A673 (cell line): Measurements from ENCODE around the gene SPIRE2. TPM values are rescaled to one million over a fixed set of nuclear protein-coding genes. Genes with fewer than 3 reads are reported as not detected.

Source experiments
- BruUV-seq: library from RNA; stranded (reverse); fragments of 400-500 nt; replicated peaks from 2 replicates; lab custom pipeline; 2021; lab: Mats Ljungman, UMichigan
- CTCF ChIA-PET: fragments of 300-600 bp; sonication (Branson Sonifier 250); formaldehyde crosslinking; loops from one replicate; lab custom pipeline; 2022; ENCODE audit warnings: antibody characterized with exemption; lab: Charles Lee
- POLR2A ChIA-PET: fragments of 300-600 bp; sonication (Branson Sonifier 250); formaldehyde crosslinking; loops from one replicate; lab custom pipeline; 2022; ENCODE audit warnings: antibody characterized with exemption; ENCODE audit not compliant: low non-redundant PET; lab: Charles Lee
- DNase-seq: peaks from one replicate; pipeline ENCODE4 v3.0.0-alpha.2; 2015; ENCODE audit warnings: low spot score
- H3K27ac ChIP-seq: fragments of 200-600 bp; sonication (generic); 2 replicates; pipeline ENCODE4 v1.5.1; 2016; ENCODE audit warnings: mixed run types, low read depth, mild to moderate bottlenecking, mixed read lengths, antibody characterized with exemption, low read length; ENCODE audit not compliant: poor library complexity, severe bottlenecking
- H3K27me3 ChIP-seq: fragments of 200-600 bp; sonication (generic); replicated peaks from 2 replicates; pipeline ENCODE4 v1.6.1; 2017; ENCODE audit warnings: mixed run types, low read depth, mild to moderate bottlenecking, mixed read lengths, antibody characterized with exemption, low read length; ENCODE audit not compliant: insufficient read depth, poor library complexity
- H3K36me3 ChIP-seq: fragments of 200-600 bp; sonication (generic); 2 replicates; pipeline ENCODE4 v1.6.1; 2016; ENCODE audit warnings: mixed run types, mild to moderate bottlenecking, mixed read lengths, antibody characterized with exemption, low read length; ENCODE audit not compliant: insufficient read depth, poor library complexity, severe bottlenecking
- H3K4me1 ChIP-seq: fragments of 200-600 bp; sonication (generic); 2 replicates; pipeline ENCODE4 v1.6.1; 2017; ENCODE audit warnings: mixed run types, mild to moderate bottlenecking, mixed read lengths, antibody characterized with exemption, low read length; ENCODE audit not compliant: insufficient read depth, poor library complexity, severe bottlenecking
- H3K4me3 ChIP-seq: fragments of 200-600 bp; sonication (generic); 2 replicates; pipeline ENCODE4 v1.5.1; 2016; ENCODE audit warnings: low read depth, mixed run types, mild to moderate bottlenecking, mixed read lengths, low read length; ENCODE audit not compliant: poor library complexity, severe bottlenecking
- H3K9me3 ChIP-seq: fragments of 200-600 bp; sonication (generic); 2 replicates; pipeline ENCODE4 v1.6.1; 2016; ENCODE audit warnings: mixed run types, low read depth, mild to moderate bottlenecking, mixed read lengths, antibody characterized with exemption, low read length; ENCODE audit not compliant: poor library complexity, severe bottlenecking
- CTCF ChIP-seq: fragments of 300-800, 200-600 bp; sonication (generic); conservative IDR thresholded peaks from 2 replicates; pipeline ENCODE4 v1.5.1; 2017; ENCODE audit warnings: low read depth, mild to moderate bottlenecking, antibody characterized with exemption, low read length, moderate library complexity, mixed read lengths
- EZH2 ChIP-seq: fragments of 200-600 bp; sonication (generic); IDR thresholded peaks from 2 replicates; pipeline ENCODE4 v1.6.1; 2017; ENCODE audit warnings: borderline replicate concordance, low read depth, mild to moderate bottlenecking, mixed read lengths, antibody characterized with exemption, low read length; ENCODE audit not compliant: poor library complexity, severe bottlenecking
- intact Hi-C: fragments of 100-400 bp; cut with micrococcal nuclease; formaldehyde crosslinking; loops from one replicate; pipeline ENCODE4 v1.10.0; 2022; ENCODE audit not compliant: unreplicated experiment
- total RNA-seq: library from RNA; stranded (reverse); gene quantifications from 2 replicates; pipeline ENCODE4 v1.2.3, GENCODE V29; 2021

SPIRE2 gene
- total RNA-seq, 1 experiment from 2014 or later = 18.9 TPM

- DNase-seq = no peak
- ChIA-PET CTCF (no interaction called here), POLR2A (no interaction called here)
- no peak for TF ChIP-seq CTCF
- TF ChIP-seq EZH2 = no peak
- no TSS peak for BruUV-seq
- Histone ChIP-seq H3K27me3 (no peaks in the 10 kb centered on the region), H3K27ac (no peak overlapping the region), H3K4me1 (no peaks in the 10 kb centered on the region), H3K9me3 (no peaks in the 10 kb centered on the region), H3K36me3 (peaks cover 70% of the 10 kb centered on the region), H3K4me3 (no peak overlapping the region)
- intact Hi-C loops = no loop called here
Measured at GRCh38 chr16:89899879-89900481, 71.7 kb downstream of the SPIRE2 start.

- no peaks in the 10 kb centered on the region for H3K9me3 ChIP-seq
- intact Hi-C loops = no loop called here
- no peak overlapping the region for H3K4me3 ChIP-seq
- no peaks in the 10 kb centered on the region for H3K27me3 ChIP-seq
- H3K36me3 ChIP-seq = peaks cover 64% of the 10 kb centered on the region
- POLR2A ChIA-PET = no interaction called here
- H3K4me1 ChIP-seq = no peaks in the 10 kb centered on the region
- BruUV-seq = no TSS peak
- no peak overlapping the region for H3K27ac ChIP-seq
- DNase-seq = no peak
- TF ChIP-seq EZH2 = no peak
- TF ChIP-seq CTCF = no peak
- CTCF ChIA-PET = no interaction called here
Measured at GRCh38 chr16:89900885-89901284, 72.6 kb downstream of the SPIRE2 start.

DNA sequence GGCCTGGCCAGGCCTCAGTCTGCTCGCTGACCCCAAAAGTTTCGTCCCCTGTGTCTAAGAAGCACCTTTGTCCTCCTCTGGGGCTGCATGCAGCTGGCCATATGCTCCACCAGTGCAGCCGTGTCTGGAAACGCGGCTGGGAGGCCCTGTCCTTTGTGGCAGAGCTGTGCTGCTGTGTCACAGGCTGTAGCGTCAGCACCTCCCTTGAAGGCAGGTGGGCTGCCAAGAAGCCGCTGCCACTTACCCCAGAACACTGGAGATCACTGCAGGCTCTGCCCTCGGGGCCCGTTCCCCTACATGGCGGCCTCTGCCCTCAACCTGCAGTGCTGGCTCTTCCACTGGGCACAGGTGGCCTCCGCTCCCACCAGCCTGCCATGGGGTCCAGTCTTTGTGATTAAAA, 74.7 kb downstream of the SPIRE2 start:
- Histone ChIP-seq H3K9me3 (peaks cover 3% of the 10 kb centered on the region), H3K4me3 (no peak overlapping the region), H3K27ac (no peak overlapping the region), H3K27me3 (no peaks in the 10 kb centered on the region), H3K4me1 (no peaks in the 10 kb centered on the region), H3K36me3 (peaks cover 63% of the 10 kb centered on the region)
- intact Hi-C loops = no loop called here
- BruUV-seq = no TSS peak
- ChIA-PET CTCF (no interaction called here), POLR2A (no interaction called here)
- DNase-seq = no peak
- no peak for TF ChIP-seq EZH2
- no peak for TF ChIP-seq CTCF
